IMR-90 (cell line): ENCODE measurements around the gene SIPA1L3.

Experiments used
- BHLHE40 ChIP-seq: fragments of 150-350 bp; IDR thresholded peaks from 2 replicates; pipeline ENCODE4 v1.6.1; 2016; ENCODE audit warnings: mild to moderate bottlenecking, low read depth, low read length
- CEBPB ChIP-seq: IDR thresholded peaks from 2 replicates; pipeline ENCODE4 v1.6.1; 2012; ENCODE audit warnings: low read depth, low read length, improper control_type of control experiment
- FOS ChIP-seq: fragments of 150-350 bp; IDR thresholded peaks from 2 replicates; pipeline ENCODE4 v1.6.1; 2016; ENCODE audit warnings: low read depth, low read length
- MAFK ChIP-seq: IDR thresholded peaks from 2 replicates; pipeline ENCODE4 v1.6.1; 2012; ENCODE audit warnings: low read depth, low read length, improper control_type of control experiment
- MAZ ChIP-seq: IDR thresholded peaks from 2 replicates; pipeline ENCODE4 v1.6.1; 2012; ENCODE audit warnings: low read depth, mild to moderate bottlenecking, low read length, improper control_type of control experiment, moderate library complexity, borderline replicate concordance
- MXI1 ChIP-seq: IDR thresholded peaks from 2 replicates; pipeline ENCODE4 v1.6.1; 2012; ENCODE audit warnings: low read depth, mild to moderate bottlenecking, low read length, moderate library complexity, borderline replicate concordance
- NFE2L2 ChIP-seq: fragments of 150-350 bp; IDR thresholded peaks from 2 replicates; pipeline ENCODE4 v1.6.1; 2016; ENCODE audit warnings: low read depth, mild to moderate bottlenecking, low read length
- POLR2A ChIP-seq: IDR thresholded peaks from 2 replicates; pipeline ENCODE4 v1.6.1; 2012; ENCODE audit warnings: mild to moderate bottlenecking, low read depth, low read length
- RAD21 ChIP-seq: IDR thresholded peaks from 2 replicates; pipeline ENCODE4 v1.6.1; 2012; ENCODE audit warnings: low read length, improper control_type of control experiment
- RCOR1 ChIP-seq: IDR thresholded peaks from 2 replicates; pipeline ENCODE4 v1.6.1; 2012; ENCODE audit warnings: mild to moderate bottlenecking, low read length, improper control_type of control experiment; ENCODE audit not compliant: insufficient replicate concordance
- TF ChIP-seq, protein P1 (sequence below): conservative IDR thresholded peaks from 2 replicates; pipeline ENCODE4 v1.5.1; 2012; ENCODE audit warnings: mild to moderate bottlenecking, low read depth, low read length, improper control_type of control experiment
- TF ChIP-seq, protein P2 (sequence below): fragments of 150-350 bp; IDR thresholded peaks from 2 replicates; pipeline ENCODE4 v1.6.1; 2017; ENCODE audit warnings: mild to moderate bottlenecking, antibody characterized with exemption, low read length, low read depth
- TF ChIP-seq, protein P3 (sequence below): fragments of 150-350 bp; IDR thresholded peaks from 2 replicates; pipeline ENCODE4 v1.6.1; 2016; ENCODE audit warnings: low read depth, mild to moderate bottlenecking, low read length, moderate library complexity, borderline replicate concordance

DNA sequence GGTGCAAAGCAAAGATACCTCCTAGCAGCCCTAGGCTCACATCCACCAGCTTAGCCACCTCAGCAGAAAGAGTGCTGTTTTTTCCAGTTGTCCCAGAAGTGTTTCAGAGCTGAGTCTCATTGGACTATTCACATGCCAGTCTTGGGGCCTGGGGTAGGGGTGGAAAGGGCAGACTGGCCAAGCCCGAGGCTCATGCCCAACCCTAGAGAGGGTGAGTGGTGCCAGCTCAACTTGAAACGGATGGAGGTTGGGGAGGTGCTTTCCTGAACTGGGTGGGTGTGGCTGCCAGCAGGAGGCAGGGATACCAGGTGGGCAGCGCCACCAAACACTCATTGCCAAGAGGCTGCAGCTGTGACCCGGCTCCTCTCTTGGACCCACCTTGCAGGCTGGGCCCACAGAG lies 200.1 kb downstream of the SIPA1L3 start:
- TF ChIP-seq CEBPB (no peak), POLR2A (no peak), NFE2L2 (no peak), BHLHE40 (no peak), MAFK (no peak), RAD21 (no peak), FOS (no peak), MAZ (no peak), RCOR1 (no peak), MXI1 (no peak)
- TF ChIP-seq, protein P1, sequence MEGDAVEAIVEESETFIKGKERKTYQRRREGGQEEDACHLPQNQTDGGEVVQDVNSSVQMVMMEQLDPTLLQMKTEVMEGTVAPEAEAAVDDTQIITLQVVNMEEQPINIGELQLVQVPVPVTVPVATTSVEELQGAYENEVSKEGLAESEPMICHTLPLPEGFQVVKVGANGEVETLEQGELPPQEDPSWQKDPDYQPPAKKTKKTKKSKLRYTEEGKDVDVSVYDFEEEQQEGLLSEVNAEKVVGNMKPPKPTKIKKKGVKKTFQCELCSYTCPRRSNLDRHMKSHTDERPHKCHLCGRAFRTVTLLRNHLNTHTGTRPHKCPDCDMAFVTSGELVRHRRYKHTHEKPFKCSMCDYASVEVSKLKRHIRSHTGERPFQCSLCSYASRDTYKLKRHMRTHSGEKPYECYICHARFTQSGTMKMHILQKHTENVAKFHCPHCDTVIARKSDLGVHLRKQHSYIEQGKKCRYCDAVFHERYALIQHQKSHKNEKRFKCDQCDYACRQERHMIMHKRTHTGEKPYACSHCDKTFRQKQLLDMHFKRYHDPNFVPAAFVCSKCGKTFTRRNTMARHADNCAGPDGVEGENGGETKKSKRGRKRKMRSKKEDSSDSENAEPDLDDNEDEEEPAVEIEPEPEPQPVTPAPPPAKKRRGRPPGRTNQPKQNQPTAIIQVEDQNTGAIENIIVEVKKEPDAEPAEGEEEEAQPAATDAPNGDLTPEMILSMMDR, result no peak
- TF ChIP-seq, protein P2, sequence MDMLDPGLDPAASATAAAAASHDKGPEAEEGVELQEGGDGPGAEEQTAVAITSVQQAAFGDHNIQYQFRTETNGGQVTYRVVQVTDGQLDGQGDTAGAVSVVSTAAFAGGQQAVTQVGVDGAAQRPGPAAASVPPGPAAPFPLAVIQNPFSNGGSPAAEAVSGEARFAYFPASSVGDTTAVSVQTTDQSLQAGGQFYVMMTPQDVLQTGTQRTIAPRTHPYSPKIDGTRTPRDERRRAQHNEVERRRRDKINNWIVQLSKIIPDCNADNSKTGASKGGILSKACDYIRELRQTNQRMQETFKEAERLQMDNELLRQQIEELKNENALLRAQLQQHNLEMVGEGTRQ, result no peak
- TF ChIP-seq, protein P3, sequence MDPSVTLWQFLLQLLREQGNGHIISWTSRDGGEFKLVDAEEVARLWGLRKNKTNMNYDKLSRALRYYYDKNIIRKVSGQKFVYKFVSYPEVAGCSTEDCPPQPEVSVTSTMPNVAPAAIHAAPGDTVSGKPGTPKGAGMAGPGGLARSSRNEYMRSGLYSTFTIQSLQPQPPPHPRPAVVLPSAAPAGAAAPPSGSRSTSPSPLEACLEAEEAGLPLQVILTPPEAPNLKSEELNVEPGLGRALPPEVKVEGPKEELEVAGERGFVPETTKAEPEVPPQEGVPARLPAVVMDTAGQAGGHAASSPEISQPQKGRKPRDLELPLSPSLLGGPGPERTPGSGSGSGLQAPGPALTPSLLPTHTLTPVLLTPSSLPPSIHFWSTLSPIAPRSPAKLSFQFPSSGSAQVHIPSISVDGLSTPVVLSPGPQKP, result no peak
